Cardiac septum (tissue), 1 donor: ENCODE data around the gene AK1. TPM values are rescaled to one million over a fixed set of nuclear protein-coding genes. Genes with fewer than 3 reads are reported as not detected.
"Not testable (repeated sequence)": the region's sequence is repeated elsewhere in the genome, so short reads cannot be mapped to it uniquely, and the experiment has no call there.

Source experiments
- DNase-seq: peaks from one replicate; pipeline ENCODE4 v3.0.0-alpha.2; 2020; ENCODE audit warnings: low spot score
- intact Hi-C: fragments of 100-400 bp; cut with DNase I; formaldehyde crosslinking; loops from one replicate; pipeline ENCODE4 v1.14.0; 2022
- total RNA-seq: library from RNA; stranded (reverse); fragmentation: NEBNext Ultra II Directional; extraction: Animal tissue kit (Norgen Biotek cat#: 25700); gene quantifications from one replicate; pipeline ENCODE4 v1.2.1, GENCODE V29; 2021
- donor health status: DM: no; HTN: no; CAD: no.

AK1 gene
- total RNA-seq, 1 donor from 2014 or later = 484 TPM

DNA sequence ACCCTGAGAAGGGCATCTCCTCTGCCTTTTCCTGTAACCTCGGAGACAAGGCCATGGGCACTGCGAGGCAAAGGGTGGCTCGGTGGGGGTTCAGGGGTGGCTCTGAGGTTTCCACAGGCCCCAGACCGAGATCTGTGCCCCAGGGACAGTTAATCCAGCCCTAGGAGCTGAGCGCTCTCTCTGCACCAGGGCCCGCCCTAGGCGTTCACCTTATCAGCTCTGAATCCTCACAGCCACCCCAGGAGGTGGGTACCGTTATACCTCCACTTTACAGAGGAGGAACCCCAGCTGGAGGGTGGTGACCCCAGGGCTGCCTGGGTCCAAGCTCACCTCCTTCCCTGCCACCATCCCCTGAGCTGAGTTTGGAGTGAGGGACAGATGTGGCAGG is 20.8 kb downstream of the AK1 start:
- intact Hi-C loops = no loop called here
- no peak for DNase-seq

DNA sequence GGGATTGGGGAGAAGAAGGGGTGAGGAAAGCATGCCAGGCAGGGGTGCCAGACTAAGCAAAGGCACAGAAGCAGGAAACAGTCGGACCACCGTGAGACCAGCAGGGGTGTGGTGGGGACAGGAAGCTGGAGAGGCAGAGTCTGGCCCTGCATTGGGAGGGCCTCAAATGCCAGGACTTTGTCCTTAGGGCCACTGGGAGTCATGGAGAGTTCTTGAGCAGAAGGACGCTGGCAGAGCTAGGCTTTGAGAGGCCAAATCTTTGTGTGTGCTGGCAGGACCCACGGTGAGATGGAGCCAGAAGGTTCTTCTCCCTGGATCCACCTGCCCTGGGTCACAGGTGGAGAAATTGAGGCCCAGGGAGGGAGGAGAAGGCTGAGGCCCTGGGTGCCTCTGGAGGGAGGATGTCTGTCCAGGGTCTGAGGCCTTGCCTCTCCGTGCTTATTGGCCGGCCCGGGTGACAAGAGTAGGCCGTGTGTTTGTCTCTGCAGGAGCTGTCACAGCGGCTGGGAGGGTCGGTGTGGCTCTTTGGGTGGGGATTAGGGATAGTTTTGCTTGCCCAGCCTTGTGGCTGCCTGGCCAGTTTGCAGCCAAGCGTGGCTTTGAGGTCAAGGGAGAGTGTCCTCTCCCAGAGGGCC is 21.3 kb downstream of the AK1 start:
- no peak for DNase-seq
- intact Hi-C loops = no loop called here

DNA sequence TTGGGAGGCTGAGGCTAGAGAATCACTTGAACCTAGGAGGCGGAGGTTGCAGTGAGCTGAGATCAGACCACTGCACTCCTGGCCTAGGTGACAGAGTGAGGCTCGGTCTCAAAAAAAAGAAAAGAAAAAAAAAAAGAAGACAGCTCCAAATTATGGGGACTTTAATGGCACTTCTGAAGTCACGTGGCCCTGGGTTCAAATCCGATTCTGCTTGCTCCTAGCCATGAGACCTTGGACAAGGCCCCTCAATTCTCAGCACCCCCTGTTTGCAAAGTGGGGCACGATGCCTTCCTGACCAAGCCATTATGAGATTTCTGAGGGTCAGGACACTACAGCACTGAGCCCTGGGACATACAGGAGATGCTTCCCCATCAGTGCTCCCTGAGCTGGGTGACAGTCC is 22.0 kb downstream of the AK1 start:
- intact Hi-C loops = no loop called here
- DNase-seq = no peak

- DNase-seq = no peak
- intact Hi-C loops = no loop called here
These were observed 22.5 kb downstream of the AK1 start for GRCh38 chr9:127854960-127855359.

GRCh38 chr9:127854184-127854806 is 23.2 kb downstream of the AK1 start, which contains the start of gene ENG:
Gene ENG, minus strand, starts transcription at chr9:127854658. Its CDS starts 303 bp downstream, at chr9:127854355.
- DNase-seq = peak; percentile 90
- intact Hi-C loops = no loop called here

GRCh38 chr9:127853312-127854183 is 23.9 kb downstream of the AK1 start:
- intact Hi-C loops = no loop called here
- no peak for DNase-seq

GRCh38 chr9:127852829-127853228 is 24.6 kb downstream of the AK1 start:
- intact Hi-C loops = no loop called here
- no peak for DNase-seq

- no peak for DNase-seq
- intact Hi-C loops = no loop called here
These were observed 27.1 kb downstream of the AK1 start for GRCh38 chr9:127850286-127850830.

DNA sequence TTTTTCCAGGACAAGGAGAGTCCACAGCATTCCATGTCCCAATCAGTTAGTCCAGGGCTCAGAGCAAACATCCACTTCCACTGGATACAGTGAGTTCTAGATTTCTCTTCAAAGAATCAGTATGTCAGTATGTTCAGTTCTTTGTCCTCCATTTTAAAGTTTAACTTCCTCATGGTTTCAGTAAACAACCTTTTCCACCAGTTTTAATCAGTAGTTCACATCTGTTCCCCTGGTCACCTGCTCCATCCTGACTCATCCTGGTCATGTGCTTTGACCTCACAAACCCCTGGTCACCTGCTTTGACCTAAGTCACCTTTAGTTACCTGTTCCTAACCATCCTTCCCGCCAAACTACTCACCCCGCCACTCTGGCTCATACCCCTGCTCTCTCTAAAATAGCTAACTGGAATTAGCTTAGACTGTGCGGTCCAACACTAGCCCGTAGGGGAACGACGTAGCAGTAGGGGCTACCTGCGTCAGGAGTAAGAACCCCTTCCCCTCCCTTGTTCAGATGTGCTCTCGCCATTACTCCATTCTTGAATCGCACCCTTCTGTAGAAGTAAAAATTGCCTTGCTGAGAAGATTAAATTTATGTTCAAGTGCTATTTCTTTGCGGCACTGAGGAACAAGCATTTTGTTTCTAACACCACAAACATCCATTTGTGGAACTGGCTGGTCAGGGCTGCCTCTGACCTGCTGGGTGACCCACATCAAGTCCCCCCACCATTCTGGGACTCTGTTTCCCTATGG is 28.5 kb downstream of the AK1 start:
- no peak for DNase-seq
- intact Hi-C loops = no loop called here

DNA sequence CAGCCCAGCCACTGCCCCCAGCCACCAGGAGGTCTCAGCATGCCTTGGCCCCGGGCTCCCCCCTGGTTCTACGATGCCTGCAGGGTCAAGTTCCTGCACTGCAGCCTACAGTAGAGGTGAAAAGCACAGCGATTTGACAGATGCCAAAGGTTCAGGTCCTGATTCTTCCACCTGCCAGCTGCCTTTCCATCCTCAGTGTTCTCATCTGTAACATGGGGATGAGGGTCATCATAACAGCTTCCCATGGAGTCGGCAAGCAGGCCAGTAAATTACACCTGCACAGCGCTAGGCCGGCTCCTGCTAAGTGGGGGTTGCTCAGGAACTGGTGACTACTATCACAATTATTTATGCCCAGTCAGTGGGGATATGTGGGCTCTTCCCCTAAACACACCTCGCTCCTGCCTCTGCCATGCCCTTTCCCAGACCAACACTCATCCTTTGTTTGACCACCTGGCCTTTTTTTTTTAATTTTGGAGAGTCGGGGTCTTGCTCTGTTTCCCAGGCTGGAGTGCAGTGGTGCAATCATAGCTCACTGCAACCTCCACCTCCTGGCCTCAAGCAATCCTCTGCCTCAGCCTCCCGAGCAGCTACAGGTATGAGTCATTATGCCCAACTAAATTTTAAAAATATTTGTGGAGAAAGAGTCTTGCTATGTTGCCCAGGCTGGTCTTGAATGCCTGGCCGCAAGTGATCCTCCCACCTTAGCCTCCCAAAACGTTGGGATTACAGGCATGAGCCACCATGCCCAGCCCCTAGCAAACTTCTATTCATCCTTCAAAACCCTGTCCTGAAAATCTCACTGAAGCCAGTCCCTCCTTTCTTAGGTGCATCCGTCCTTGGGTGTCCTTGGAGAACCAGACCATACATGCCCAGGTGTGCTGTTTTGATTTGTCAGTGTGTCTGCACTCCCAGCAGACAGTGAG is 29.4 kb downstream of the AK1 start:
- intact Hi-C loops = no loop called here
- no peak for DNase-seq

- no peak for DNase-seq
- intact Hi-C loops = no loop called here
These were observed 30.3 kb downstream of the AK1 start for GRCh38 chr9:127847178-127847510.

DNA sequence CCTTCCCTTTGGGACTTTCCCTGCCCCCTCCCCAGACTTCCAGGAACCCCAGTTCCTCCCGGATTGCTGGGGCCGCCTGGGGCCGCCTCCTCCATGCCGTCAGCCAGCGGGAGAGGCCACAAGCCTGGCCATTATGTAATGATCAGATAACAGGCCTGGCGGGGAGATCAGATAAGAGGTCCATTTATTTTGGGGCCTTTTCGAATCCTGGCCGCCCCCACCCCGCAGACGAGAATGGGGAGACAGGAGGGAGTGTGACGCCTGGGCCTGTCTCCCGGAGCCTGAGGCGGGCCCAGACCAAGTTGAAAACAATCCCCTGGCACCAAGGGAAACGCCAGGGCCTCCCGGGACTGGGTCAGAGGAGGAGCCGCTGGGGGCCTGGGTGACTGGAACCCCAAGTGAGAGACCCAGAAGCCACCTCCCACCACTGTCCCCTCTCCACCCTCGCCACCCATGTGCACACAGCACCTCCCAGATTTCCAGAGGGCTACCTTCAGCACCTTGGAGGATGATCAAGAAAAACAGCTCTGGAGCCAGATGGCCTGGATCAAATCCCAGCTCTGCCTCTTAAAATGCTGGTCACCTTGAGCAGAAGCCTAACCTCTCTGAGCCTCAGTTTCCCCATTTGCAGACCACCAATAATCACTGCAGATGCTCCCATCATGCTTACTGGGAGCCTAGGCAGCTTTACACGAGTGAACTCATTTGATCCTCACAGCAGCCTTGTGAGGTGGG is 30.9 kb downstream of the AK1 start:
- intact Hi-C loops = no loop called here
- no peak for DNase-seq

- DNase-seq, intact Hi-C loops: not testable (repeated sequence)
These were observed 31.9 kb downstream of the AK1 start for GRCh38 chr9:127845619-127846018.

GRCh38 chr9:127844821-127845359 is 32.6 kb downstream of the AK1 start:
- no peak for DNase-seq
- intact Hi-C loops = no loop called here

DNA sequence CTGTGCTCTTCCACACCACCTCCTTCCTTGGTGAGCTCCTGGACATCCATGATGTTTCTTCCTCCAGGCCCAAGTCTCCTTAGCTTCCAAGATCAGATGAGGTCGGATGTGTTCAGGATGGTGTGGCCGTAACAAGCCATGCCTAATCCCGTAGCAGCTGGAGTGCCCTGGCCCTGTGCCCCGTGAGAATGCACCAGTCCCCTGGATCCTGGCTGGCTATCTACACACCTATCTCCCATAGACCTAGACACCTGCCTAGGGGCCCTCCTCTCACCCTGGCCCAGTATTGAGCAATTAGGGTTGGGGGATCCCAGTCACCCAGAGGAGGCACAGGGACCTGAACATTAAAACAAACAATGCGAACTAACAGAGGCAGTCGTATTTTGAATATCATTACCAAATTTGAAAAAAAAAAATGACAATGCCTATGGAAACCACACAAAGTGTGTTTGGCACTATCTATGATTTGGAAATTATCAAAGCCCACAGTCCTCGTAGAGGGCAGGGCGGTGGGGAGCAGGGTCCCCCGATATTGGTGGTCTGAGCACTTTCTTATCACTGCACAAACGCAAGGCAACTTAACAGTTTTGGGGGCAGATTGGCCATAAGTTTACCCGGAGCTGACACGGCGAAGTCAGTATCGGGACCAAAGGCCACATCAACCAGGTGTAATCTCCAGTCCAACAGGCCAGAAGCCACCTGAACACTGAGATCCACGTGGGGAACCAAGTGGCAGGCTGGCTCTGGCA is 36.2 kb downstream of the AK1 start:
- DNase-seq = no peak
- intact Hi-C loops = no loop called here

DNA sequence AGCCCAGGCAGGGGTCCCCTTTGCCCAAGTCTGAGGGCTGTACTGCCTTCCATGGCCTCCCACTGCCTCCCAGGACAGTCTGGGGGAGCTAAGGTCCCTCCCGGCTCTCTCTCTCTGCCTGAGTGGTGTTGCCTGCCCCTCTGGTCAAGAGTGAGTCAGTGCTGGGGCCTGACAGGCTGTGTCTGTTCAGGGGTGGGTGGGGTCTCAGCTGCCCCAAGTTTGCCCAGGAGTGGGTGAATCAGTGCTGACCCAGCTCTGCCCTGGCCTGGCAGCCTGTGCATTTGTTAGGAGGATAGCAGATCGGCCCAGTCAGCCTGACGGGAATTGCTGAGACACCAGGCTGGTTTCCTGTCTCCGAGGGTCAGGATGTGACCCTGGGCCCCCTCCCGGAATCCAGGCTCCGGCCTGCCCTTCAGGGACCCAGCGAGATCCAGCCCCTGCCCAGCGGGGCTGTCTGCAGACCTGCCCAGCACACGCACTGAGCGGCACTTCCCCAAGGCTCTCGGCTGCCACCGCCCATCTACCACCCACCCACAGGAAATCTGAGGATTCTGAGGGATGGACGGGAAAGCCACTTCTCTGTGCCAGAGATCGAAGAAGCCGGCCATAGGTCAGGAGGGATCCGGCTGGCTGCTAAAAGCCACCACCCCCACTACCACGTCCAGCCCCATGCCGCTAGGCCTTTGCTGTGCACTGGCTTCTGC is 38.9 kb downstream of the AK1 start:
- intact Hi-C loops = no loop called here
- peak; percentile 87 for DNase-seq

- intact Hi-C loops = no loop called here
- no peak for DNase-seq
These were observed 40.1 kb downstream of the AK1 start for GRCh38 chr9:127837346-127837745.
